ENCODE data around the gene NCR3LG1.

Gene NCR3LG1

DNA sequence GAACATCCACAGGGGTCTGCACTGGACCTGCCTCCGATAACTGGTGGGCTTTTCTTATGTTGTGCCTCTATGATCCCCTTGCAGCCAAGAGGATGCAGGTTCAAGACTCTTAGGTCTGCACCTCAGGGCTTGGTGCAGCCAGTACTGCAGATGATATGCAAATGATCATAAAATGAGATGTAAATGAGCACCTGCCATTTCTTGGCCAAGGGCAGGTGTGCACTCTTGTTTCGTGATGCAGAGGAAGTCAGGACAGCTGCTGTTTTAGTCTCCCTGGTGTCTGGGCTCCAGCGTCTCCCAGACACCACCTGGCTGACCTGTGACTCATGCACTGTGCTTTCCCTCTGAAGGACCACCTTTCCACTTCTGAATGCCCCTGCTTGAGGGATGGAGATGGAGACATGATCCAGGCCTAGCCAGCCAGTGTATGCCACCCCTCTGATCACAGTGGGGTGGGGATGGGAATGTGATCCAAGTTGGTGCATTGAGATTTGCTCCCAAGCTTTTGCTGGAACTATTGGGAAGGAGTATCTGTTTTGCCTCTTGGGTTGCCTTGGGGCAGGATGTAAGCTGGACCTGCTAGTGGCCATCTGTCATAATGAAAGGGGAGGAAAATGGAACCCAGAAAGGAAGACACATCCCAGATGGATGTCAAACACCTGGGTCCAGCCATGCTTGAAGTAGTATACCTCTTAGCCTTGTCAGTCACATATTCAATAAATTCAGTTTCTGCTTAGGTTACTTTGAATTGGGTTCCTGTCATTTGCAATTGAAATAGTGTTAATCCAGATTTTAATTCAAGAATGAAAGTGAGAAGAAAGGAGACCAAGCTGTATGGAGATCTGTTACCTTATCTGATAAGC, 40.1 kb downstream of the NCR3LG1 start:
- peaks cover 8% of the 10 kb centered on the region; the same call in 1 of the 2 replicates for H3F3A ChIP-seq (ENCODE audit: control insufficient read depth, insufficient read depth)
- no peaks in the 10 kb centered on the region for H3K36me3 ChIP-seq (ENCODE audit: control insufficient read depth, low read length)
- H4K20me1 ChIP-seq (ENCODE audit: control insufficient read depth, insufficient read depth, low read depth, low read length), result no peaks in the 10 kb centered on the region
- peak overlapping the region; percentile 84 for H3K4me3 ChIP-seq (ENCODE audit: low read length)
- H3K9me2 ChIP-seq (replicated peaks; ENCODE audit: control insufficient read depth, low read length), result no peaks in the 10 kb centered on the region
- H3K4me2 ChIP-seq (ENCODE audit: low read length), result peak overlapping the region; percentile 88
- peaks cover 5% of the 10 kb centered on the region; the same call in 1 of the 2 replicates for H3K9me3 ChIP-seq (ENCODE audit: control insufficient read depth, insufficient read depth, low read length)
- TF ChIP-seq EZH2phosphoT487 (IDR thresholded peaks at IDR 0.05; ENCODE audit: borderline replicate concordance, low read length), result no peak
- TF ChIP-seq, protein P1, sequence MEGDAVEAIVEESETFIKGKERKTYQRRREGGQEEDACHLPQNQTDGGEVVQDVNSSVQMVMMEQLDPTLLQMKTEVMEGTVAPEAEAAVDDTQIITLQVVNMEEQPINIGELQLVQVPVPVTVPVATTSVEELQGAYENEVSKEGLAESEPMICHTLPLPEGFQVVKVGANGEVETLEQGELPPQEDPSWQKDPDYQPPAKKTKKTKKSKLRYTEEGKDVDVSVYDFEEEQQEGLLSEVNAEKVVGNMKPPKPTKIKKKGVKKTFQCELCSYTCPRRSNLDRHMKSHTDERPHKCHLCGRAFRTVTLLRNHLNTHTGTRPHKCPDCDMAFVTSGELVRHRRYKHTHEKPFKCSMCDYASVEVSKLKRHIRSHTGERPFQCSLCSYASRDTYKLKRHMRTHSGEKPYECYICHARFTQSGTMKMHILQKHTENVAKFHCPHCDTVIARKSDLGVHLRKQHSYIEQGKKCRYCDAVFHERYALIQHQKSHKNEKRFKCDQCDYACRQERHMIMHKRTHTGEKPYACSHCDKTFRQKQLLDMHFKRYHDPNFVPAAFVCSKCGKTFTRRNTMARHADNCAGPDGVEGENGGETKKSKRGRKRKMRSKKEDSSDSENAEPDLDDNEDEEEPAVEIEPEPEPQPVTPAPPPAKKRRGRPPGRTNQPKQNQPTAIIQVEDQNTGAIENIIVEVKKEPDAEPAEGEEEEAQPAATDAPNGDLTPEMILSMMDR (IDR thresholded peaks at IDR 0.05; ENCODE audit: low read depth, low read length, poor library complexity, severe bottlenecking), result no peak
- peaks cover 47% of the 10 kb centered on the region for H3K4me1 ChIP-seq (ENCODE audit: control insufficient read depth, low read length)
- H3K27me3 ChIP-seq (ENCODE audit: control insufficient read depth, low read length), result no peaks in the 10 kb centered on the region
- H3K79me2 ChIP-seq (ENCODE audit: control insufficient read depth, low read length), result no peaks in the 10 kb centered on the region
- peak overlapping the region; percentile 51 for H3K27ac ChIP-seq (ENCODE audit: low read depth, low read length)

DNA sequence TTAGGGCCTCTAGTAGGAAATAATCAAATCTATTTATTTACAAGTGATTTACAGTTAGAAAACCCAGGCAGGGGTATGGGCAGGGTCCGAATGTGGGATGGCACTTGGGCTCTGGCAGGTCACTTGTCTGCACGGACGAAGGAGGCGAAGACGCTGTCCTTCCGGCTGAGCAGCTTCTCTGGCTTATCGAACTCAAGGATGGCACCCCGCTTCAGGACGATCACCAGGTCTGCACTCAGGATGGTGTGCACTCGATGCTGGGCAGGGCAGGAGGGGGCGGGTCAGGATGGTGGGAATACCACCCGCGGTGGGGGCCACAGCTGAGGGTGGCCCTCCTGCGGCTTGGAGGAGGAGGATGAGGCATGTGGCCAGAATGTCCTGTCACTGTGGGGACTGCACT, 41.3 kb downstream of the NCR3LG1 start:
- H3K4me3 ChIP-seq (ENCODE audit: low read length), result no peak overlapping the region
- H3K4me2 ChIP-seq (ENCODE audit: low read length), result no peak overlapping the region
- H3K9me3 ChIP-seq (ENCODE audit: control insufficient read depth, insufficient read depth, low read length), result peaks cover 5% of the 10 kb centered on the region; the same call in 1 of the 2 replicates
- H3K27me3 ChIP-seq (ENCODE audit: control insufficient read depth, low read length), result no peaks in the 10 kb centered on the region
- peaks cover 8% of the 10 kb centered on the region; the same call in 1 of the 2 replicates for H3F3A ChIP-seq (ENCODE audit: control insufficient read depth, insufficient read depth)
- H3K4me1 ChIP-seq (ENCODE audit: control insufficient read depth, low read length), result peaks cover 43% of the 10 kb centered on the region
- H3K9me2 ChIP-seq (replicated peaks; ENCODE audit: control insufficient read depth, low read length), result no peaks in the 10 kb centered on the region
- H3K36me3 ChIP-seq (ENCODE audit: control insufficient read depth, low read length), result no peaks in the 10 kb centered on the region
- H3K27ac ChIP-seq (ENCODE audit: low read depth, low read length), result no peak overlapping the region
- H4K20me1 ChIP-seq (ENCODE audit: control insufficient read depth, insufficient read depth, low read depth, low read length), result no peaks in the 10 kb centered on the region
- no peak for TF ChIP-seq EZH2phosphoT487 (IDR thresholded peaks at IDR 0.05; ENCODE audit: borderline replicate concordance, low read length)
- TF ChIP-seq, protein P1 (IDR thresholded peaks at IDR 0.05; ENCODE audit: low read depth, low read length, poor library complexity, severe bottlenecking), result no peak
- no peaks in the 10 kb centered on the region for H3K79me2 ChIP-seq (ENCODE audit: control insufficient read depth, low read length)

DNA sequence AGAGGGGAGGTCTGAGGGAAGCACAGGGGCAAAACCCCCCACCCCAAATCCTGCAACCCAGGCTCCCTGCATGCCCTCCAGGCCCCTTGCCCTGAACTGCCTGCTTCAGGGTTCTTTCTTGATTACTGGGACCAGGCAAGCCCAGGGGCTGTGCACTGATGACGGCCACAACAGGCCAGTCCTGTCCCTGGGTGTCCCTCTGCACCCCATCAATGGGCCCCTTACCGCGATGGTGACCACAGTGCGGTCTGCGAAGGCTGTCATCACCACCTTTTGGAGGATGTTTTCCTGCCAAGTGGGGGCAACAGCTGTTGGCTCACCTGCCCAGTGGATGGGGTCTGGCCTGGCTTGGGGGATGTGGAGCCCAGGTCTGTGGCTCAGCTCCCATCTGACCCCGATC, 41.9 kb downstream of the NCR3LG1 start:
- no peaks in the 10 kb centered on the region for H3K9me2 ChIP-seq (replicated peaks; ENCODE audit: control insufficient read depth, low read length)
- H3K36me3 ChIP-seq (ENCODE audit: control insufficient read depth, low read length), result no peaks in the 10 kb centered on the region
- peaks cover 5% of the 10 kb centered on the region; the same call in 1 of the 2 replicates for H3K9me3 ChIP-seq (ENCODE audit: control insufficient read depth, insufficient read depth, low read length)
- no peaks in the 10 kb centered on the region for H4K20me1 ChIP-seq (ENCODE audit: control insufficient read depth, insufficient read depth, low read depth, low read length)
- no peak overlapping the region for H3K27ac ChIP-seq (ENCODE audit: low read depth, low read length)
- no peaks in the 10 kb centered on the region for H3K27me3 ChIP-seq (ENCODE audit: control insufficient read depth, low read length)
- peaks cover 8% of the 10 kb centered on the region; the same call in 1 of the 2 replicates for H3F3A ChIP-seq (ENCODE audit: control insufficient read depth, insufficient read depth)
- TF ChIP-seq, protein P1 (IDR thresholded peaks at IDR 0.05; ENCODE audit: low read depth, low read length, poor library complexity, severe bottlenecking), result no peak
- TF ChIP-seq EZH2phosphoT487 (IDR thresholded peaks at IDR 0.05; ENCODE audit: borderline replicate concordance, low read length), result no peak
- no peak overlapping the region for H3K4me3 ChIP-seq (ENCODE audit: low read length)
- no peaks in the 10 kb centered on the region for H3K79me2 ChIP-seq (ENCODE audit: control insufficient read depth, low read length)
- H3K4me2 ChIP-seq (ENCODE audit: low read length), result no peak overlapping the region
- H3K4me1 ChIP-seq (ENCODE audit: control insufficient read depth, low read length), result peaks cover 42% of the 10 kb centered on the region
